Liver (tissue), 9 donors: ENCODE measurements around the gene CFAP54. TPM values are rescaled to one million over a fixed set of nuclear protein-coding genes. Genes with fewer than 3 reads are reported as not detected.

Source experiments
- DNase-seq: peaks from one replicate; pipeline ENCODE4 v3.0.0-alpha.2; 2017; ENCODE audit warnings: low spot score
- H3K27ac ChIP-seq, 2 donors: one replicate each; pipeline ENCODE4 v1.7.0; 2013; ENCODE audit warnings: inconsistent platforms in 2 of 2, low read length in 2 of 2, control low read depth in 1 of 2, low read depth in 1 of 2, mild to moderate bottlenecking in 1 of 2
- H3K27me3 ChIP-seq, 4 donors: one replicate each; pipeline versions ENCODE4 v1.6.1 to v1.7.0; 2013; ENCODE audit warnings: low read length in 3 of 4, inconsistent platforms in 1 of 4, mild to moderate bottlenecking in 1 of 4, moderate library complexity in 1 of 4; ENCODE audit not compliant: control insufficient read depth in 4 of 4, insufficient read depth in 4 of 4
- H3K36me3 ChIP-seq, 4 donors: one replicate each; pipeline versions ENCODE4 v1.6.1 to v1.7.0; 2013; ENCODE audit warnings: low read length in 3 of 4, mild to moderate bottlenecking in 3 of 4, low read depth in 1 of 4, moderate library complexity in 1 of 4; ENCODE audit not compliant: control insufficient read depth in 4 of 4, insufficient read depth in 3 of 4
- H3K4me1 ChIP-seq, 4 donors: one replicate each; pipeline versions ENCODE4 v1.6.1 to v1.7.0; 2013; ENCODE audit warnings: low read length in 3 of 4, mild to moderate bottlenecking in 3 of 4, moderate library complexity in 1 of 4; ENCODE audit not compliant: control insufficient read depth in 4 of 4, insufficient read depth in 4 of 4
- H3K4me3 ChIP-seq, 3 donors: one replicate each; pipeline versions ENCODE4 v1.6.1 to v1.7.0; 2013; ENCODE audit warnings: low read length in 3 of 3, control low read depth in 1 of 3, low read depth in 1 of 3, mild to moderate bottlenecking in 1 of 3
- H3K9ac ChIP-seq, 2 donors: one replicate each; pipeline ENCODE4 v1.7.0; 2013; ENCODE audit warnings: low read length in 2 of 2, mild to moderate bottlenecking in 2 of 2, moderate library complexity in 2 of 2, control low read depth in 1 of 2, low read depth in 1 of 2
- H3K9me3 ChIP-seq, 4 donors: one replicate each; pipeline versions ENCODE4 v1.6.1 to v1.7.0; 2013; ENCODE audit warnings: low read length in 3 of 4; ENCODE audit not compliant: control insufficient read depth in 4 of 4
- CTCF ChIP-seq: fragments of 150-350 bp; IDR thresholded peaks from 2 replicates; pipeline ENCODE4 v1.5.1; 2017; ENCODE audit warnings: improper control_type of control experiment, low read depth, low read length; ENCODE audit not compliant: missing input control
- EGR1 ChIP-seq, 2 donors: IDR thresholded peaks; 2 replicates each; pipeline ENCODE4 v1.6.1; 2016 to 2018; ENCODE audit warnings: antibody characterized with exemption in 2 of 2, low read depth in 2 of 2
- FOXA1 ChIP-seq: IDR thresholded peaks from 2 replicates; pipeline ENCODE4 v1.6.1; 2016; ENCODE audit warnings: antibody characterized with exemption
- FOXA2 ChIP-seq: IDR thresholded peaks from 2 replicates; pipeline ENCODE4 v1.6.1; 2016; ENCODE audit warnings: antibody characterized with exemption
- HNF4A ChIP-seq, 2 donors: conservative IDR thresholded peaks; 2 replicates each; pipeline ENCODE4 v1.6.1; 2016; ENCODE audit warnings: antibody characterized with exemption in 2 of 2, mild to moderate bottlenecking in 2 of 2
- HNF4G ChIP-seq: IDR thresholded peaks from 2 replicates; pipeline ENCODE4 v1.6.1; 2016; ENCODE audit warnings: antibody characterized with exemption
- JUND ChIP-seq, 2 donors: IDR thresholded peaks; 2 replicates each; pipeline ENCODE4 v1.6.1; 2016; ENCODE audit warnings: antibody characterized with exemption in 2 of 2
- MAX ChIP-seq: IDR thresholded peaks from 2 replicates; pipeline ENCODE4 v1.6.1; 2016; ENCODE audit warnings: antibody characterized with exemption
- NR2F2 ChIP-seq: IDR thresholded peaks from 2 replicates; pipeline ENCODE4 v1.6.1; 2016; ENCODE audit warnings: antibody characterized with exemption
- REST ChIP-seq: IDR thresholded peaks from 2 replicates; pipeline ENCODE4 v1.6.1; 2016; ENCODE audit warnings: antibody characterized with exemption, mild to moderate bottlenecking
- RXRA ChIP-seq, 2 donors: IDR thresholded peaks; 2 replicates each; pipeline ENCODE4 v1.6.1; 2017 to 2018; ENCODE audit warnings: antibody characterized with exemption in 2 of 2, mild to moderate bottlenecking in 1 of 2
- SP1 ChIP-seq: IDR thresholded peaks from 2 replicates; pipeline ENCODE4 v1.6.1; 2018; ENCODE audit warnings: antibody characterized with exemption, mild to moderate bottlenecking
- YY1 ChIP-seq: IDR thresholded peaks from 2 replicates; pipeline ENCODE4 v1.6.1; 2016; ENCODE audit warnings: antibody characterized with exemption, mild to moderate bottlenecking
- ZBTB33 ChIP-seq: IDR thresholded peaks from 2 replicates; pipeline ENCODE4 v1.6.1; 2016; ENCODE audit warnings: antibody characterized with exemption
- WGBS: extraction: QIAGEN DNeasy Blood & Tissue Kit; methylation state at CpG from one replicate; pipeline ENCODE4 v1.1.7; 2013; 5-methylcytosine and 5-hydroxymethylcytosine counted together
- polyA plus RNA-seq, 2 donors: library from polyadenylated mRNA; stranded (reverse) in 1 of 2; unstranded in 1 of 2; fragments of 200-250 nt in 1 of 2; fragments of >200 nt in 1 of 2; fragmentation: Nextera tagmentation in 1 of 2; extraction: Ambion mirVana in 1 of 2; gene quantifications; one replicate each; pipeline versions ENCODE4 v1.2.1 to v1.2.3, GENCODE V29; 2013 to 2015
- total RNA-seq, 2 donors: library from RNA; depleted of rRNA; stranded (reverse); fragments of >200 nt; gene quantifications; one replicate each; pipeline ENCODE4 v1.2.3, GENCODE V29; 2014
- donor health status: healthy.
- donor health status: healthy.
- donor health status: healthy.
- donor health status: healthy.
- donor health status: healthy.

The CFAP54 gene
- total and polyA plus RNA-seq, 4 donors, result 0.01 to 0.19 (median 0.15) TPM

GRCh38 chr12:96874211-96874610 is 384.8 kb downstream of the CFAP54 start:
- Histone ChIP-seq H3K9me3 (no peaks in the 10 kb centered on the region), H3K27ac (no peak overlapping the region), H3K9ac (no peak overlapping the region), H3K36me3 (no peaks in the 10 kb centered on the region), H3K27me3 (no peaks in the 10 kb centered on the region), H3K4me3 (no peak overlapping the region), H3K4me1 (no peaks in the 10 kb centered on the region)
- WGBS, result 76% methylated on average over 2 of the region's 2 CpGs
- no peak for TF ChIP-seq JUND (IDR thresholded peaks at IDR 0.05)
- no peak for TF ChIP-seq RXRA (IDR thresholded peaks at IDR 0.05)
- no peak for TF ChIP-seq SP1
- no peak for TF ChIP-seq ZBTB33
- TF ChIP-seq EGR1 (IDR thresholded peaks at IDR 0.05; ENCODE audit: low read depth in 2 of 2), result no peak
- TF ChIP-seq HNF4A (conservative IDR thresholded peaks at IDR 0.05), result no peak
- TF ChIP-seq FOXA1, result no peak
- TF ChIP-seq HNF4G, result no peak
- no peak for TF ChIP-seq CTCF
- DNase-seq, result no peak

GRCh38 chr12:96876966-96877365 is 387.6 kb downstream of the CFAP54 start:
- no peak overlapping the region for H3K27ac ChIP-seq
- H3K4me3 ChIP-seq, result no peak overlapping the region
- H3K27me3 ChIP-seq, result no peaks in the 10 kb centered on the region
- H3K9me3 ChIP-seq, result peaks cover 0 to 3% (median 0%) of the 10 kb centered on the region in 4 donors
- no peak for TF ChIP-seq HNF4G
- TF ChIP-seq FOXA2, result no peak
- no peak for TF ChIP-seq YY1
- TF ChIP-seq MAX, result no peak
- TF ChIP-seq REST, result no peak
- no peak for TF ChIP-seq ZBTB33
- no peak for TF ChIP-seq NR2F2
- TF ChIP-seq JUND (IDR thresholded peaks at IDR 0.05), result no peak
- H3K4me1 ChIP-seq, result no peaks in the 10 kb centered on the region
- WGBS, result 75% methylated on average over 3 of the region's 3 CpGs
- H3K9ac ChIP-seq, result no peak overlapping the region
- no peaks in the 10 kb centered on the region for H3K36me3 ChIP-seq
- no peak for DNase-seq
